GM12892 (cell line): ENCODE data around the gene BPIFB3.

Source experiments
- POLR2AphosphoS5 ChIP-seq: IDR thresholded peaks from 2 replicates; pipeline ENCODE4 v1.6.1; 2011; ENCODE audit warnings: low read depth, low read length, control low read depth
- TAF1 ChIP-seq: IDR thresholded peaks from 2 replicates; pipeline ENCODE4 v1.6.1; 2011; ENCODE audit warnings: low read depth, mild to moderate bottlenecking, control low read depth, low read length, borderline replicate concordance

DNA sequence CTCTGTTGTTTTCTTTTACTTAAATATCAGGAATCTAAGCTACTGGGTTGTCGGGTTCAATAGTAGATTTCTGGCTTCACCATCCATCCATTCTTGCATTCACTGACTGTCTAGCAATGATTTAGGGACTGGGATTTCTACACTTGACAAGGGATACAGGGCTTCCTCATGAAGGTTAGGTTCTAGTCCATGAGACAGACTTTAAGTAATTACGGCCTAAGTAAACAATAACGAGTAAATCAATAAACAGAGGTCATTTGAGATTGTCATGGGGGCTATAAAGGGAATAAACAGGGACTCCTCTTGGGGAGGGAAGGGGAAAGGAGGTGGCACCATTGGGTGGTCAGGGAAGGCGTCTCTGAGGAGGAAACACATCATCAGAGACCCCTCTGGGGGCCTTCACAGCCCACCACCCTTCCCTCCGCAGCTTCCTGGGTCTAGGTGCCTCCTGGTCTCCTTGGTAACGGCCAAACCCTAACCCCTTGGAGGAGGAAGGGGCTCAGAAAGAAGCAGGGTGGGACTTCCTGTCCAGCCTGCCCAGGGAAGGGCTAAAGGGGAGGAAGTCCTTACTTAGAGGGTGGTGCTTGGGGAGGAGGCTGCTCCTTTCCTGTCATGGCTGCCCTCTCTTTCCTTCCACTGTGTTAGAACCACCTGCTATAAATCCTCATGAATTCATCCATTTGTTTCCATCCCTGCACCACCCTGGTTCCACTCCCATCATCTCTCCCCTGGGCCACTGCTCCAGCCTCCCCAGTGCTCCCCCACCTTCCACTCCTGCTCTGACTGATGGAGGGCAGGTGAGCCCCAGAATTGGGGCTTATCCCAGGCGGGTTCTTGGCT, 59.1 kb downstream of the BPIFB3 start:
- TF ChIP-seq TAF1, result no peak
- no peak for TF ChIP-seq POLR2AphosphoS5
